ENCODE data around the gene HECTD4.
A peak's percentile ranks its signal among the peaks of the same experiment; 100 is the strongest.
"Not testable (repeated sequence)": the region's sequence is repeated elsewhere in the genome, so short reads cannot be mapped to it uniquely, and the experiment has no call there.

HECTD4 gene

DNA sequence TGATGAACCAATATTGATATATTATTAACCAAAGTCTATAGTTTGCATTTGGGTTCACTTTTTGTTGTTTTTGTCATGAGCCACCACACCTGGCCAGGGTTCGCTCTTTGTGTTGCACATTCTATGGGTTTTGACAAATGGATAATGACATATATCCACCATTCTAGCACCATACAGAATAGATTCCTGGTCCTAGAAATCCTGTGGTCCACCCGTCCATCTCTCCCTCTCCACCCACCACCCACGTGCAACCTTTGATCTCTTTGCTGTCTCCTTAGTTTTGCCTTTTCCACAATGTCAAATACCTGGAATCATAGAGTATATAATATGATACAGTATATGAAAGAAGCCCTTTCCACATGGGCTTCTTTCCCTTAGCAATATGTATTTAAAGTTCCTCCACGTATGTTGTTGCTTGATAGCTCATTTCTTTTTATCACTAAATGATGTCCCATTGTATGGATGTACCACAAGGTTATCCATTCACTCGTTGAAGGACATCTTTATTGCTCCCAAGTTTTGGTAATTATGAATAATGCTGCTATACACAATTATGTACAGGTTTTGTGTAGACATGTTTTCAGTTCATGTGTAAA is 19.8 kb upstream of the HECTD4 start:
- no peak for DNase-seq

DNA sequence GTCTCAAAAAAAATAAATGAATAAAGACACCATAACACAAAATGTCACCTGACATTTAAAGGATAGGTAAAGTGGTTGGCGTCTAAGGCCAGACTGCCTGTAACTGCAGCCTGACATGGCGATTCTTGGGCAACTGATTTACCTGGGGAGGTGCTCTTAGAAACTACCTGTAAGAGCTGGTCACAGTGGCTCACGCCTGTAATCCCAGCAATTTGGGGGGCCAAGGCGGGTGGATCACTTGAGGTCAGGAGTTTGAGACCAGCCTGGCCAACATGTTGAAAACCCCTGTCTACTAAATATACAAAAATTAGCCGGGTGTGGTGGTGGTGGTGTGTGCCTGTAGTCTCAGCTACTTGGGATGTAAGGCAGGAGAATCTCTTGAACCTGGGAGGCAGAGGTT is 18.8 kb upstream of the HECTD4 start:
- no peak for DNase-seq

DNA sequence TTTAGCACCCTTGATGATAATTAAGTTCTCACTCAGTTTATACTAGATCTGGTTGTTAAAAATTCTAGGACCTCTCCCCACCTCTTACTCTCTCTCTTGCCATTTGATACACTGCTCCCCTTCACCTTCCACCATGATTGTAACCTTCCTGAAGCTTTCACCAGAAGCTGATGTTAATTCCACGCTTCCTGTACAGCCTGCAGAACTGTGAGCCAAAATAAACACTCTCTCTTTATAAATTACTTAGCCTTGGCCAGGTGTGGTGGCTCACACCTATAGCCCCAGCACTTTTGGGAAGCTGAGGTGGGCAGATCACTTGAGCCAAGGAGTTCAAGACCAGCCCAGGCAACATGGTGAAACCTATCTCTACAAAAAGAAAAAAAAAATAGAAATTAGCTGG is 11.1 kb upstream of the HECTD4 start:
- no peak for DNase-seq

DNA sequence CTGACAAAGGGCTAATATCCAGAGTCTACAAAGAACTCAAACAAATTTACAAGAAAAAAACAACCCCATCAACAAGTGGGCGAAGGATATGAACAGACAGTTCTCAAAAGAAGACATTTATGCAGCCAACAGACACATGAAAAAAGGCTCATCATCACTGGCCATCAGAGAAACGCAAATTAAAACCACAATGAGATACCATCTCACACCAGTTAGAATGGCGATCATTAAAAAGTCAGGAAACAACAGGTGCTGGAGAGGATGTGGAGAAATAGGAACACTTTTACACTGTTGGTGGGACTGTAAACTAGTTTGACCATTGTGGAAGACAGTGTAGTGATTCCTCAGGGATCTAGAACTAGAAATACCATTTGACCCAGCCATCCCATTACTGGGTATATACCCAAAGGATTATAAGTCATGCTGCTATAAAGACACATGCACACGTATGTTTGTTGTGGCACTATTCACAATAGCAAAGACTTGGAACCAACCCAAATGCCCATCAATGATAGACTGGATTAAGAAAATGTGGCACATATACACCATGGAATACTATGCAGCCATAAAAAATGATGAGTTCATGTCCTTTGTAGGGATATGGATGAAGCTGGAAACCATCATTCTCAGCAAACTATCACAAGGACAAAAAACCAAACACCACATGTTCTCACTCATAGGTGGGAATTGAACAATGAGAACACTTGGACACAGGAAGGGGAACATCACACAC is 7.9 kb upstream of the HECTD4 start:
- DNase-seq, result not testable (repeated sequence)

DNA sequence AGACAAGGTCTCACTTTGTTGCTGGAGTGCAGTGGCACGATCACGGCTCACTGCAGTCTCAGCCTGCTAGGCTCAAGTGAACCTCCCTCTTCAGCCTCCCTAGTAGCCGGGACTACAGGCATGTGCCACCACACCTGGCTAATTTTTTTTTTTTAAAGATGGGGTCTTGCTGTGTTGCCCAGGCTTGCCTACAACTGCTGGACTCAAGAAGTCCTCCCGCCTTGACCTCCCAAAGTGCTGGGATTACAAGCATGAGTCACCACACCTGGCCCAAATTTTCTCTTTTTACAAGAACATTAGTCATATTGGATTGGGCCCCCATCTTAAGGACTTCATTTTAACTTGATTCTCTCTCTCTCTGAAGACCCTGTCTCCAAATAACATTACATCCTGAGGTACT is 7.0 kb upstream of the HECTD4 start:
- no peak for DNase-seq

DNA sequence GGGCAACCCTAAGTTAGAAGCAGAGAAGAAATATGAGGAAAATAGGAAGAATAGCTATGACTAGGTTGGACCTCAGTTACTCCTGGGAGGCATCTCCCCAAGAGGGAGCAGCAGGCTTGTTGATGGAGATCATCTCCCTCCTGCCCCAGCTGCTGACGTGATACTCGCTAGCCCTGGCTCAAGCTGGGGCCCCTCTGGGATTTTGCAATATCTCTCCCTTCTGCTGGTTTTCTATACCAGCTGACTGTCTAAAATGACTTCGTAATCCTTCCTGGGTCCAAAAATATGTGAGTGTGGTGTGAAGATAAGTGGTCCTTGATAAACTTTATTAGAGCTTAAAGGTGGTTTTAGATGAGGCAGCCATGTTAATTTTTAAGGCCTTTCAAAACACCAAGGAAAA is 4.5 kb upstream of the HECTD4 start:
- no peak for DNase-seq

DNA sequence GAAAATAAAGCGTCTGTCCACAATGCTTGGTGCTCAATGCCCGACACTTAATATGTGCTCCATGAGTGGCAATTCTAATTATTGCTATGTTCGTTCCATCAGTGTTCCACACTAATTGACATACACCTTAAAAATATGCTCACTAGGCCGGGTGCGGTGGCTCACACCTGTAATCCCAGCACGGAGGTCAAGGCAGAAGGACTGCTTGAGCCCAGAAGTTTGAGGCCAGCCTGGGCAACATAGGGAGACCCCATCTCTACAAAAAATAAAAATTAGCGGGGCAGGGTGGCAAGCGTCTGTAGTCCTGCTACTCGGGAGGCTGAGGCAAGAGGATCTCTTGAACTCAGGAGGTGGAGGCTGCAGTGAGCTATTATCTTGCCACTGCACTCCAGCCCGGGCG is 635 bp upstream of the HECTD4 start:
- no peak for DNase-seq

DNA sequence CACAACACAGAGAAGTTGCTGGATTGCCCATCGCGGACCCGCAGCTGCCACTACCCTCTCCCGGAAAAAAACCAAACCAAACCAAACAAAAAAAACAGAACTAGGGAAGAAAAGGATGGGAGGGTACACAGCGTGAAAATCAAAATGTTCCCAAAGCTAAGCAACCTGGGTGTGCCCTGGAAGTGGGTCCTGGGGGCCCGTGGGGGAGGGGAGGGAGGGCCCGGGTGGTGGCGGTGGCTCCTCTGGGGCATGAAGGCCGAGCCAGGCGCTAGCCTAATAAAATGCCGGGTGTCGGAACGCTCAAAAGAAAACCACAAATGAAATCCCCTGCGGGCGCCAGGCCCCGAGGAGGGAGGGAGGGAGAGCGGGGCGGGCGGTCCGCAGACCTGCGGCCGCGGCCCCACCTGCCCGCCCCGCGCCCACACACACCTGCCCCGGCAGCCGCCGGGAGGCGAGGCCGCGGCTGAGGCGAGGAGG is 787 bp downstream of the HECTD4 start:
- peak; percentile 31 for DNase-seq

DNA sequence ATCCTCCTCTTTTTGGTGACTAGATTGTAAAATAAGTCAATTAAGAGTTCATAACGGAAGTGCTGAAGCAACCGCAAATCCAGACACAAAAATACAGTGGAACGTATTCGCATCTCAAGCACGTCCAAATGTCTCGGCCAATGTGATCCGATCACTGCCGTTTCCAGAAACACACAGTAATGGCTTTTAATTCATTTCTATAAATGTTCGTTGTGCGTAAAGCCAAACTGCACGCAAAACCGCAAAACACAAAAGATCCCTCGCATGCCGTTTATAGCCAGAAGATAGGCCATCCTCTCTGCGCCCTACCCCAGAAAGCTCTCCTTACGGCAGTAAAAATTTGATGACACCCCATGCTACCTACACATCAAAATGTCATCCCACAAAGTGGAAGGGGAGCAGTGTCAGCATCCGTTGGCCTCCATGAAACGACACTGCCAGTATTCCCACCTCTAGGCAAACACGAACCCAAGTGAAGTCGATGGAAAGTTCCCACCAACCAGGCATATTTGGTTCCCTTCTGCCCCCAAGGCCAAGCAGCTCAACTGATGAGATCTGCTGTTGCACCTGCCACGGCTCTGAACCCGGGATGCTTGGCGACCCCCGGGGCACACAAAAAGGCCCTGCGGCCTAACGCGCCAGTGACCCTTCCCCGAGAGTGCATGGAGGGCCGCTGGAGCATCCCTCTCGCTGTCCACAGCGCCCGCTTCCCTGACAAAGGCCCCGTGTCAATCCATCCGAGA is 1.4 kb downstream of the HECTD4 start:
- DNase-seq, result peak; percentile 16

DNA sequence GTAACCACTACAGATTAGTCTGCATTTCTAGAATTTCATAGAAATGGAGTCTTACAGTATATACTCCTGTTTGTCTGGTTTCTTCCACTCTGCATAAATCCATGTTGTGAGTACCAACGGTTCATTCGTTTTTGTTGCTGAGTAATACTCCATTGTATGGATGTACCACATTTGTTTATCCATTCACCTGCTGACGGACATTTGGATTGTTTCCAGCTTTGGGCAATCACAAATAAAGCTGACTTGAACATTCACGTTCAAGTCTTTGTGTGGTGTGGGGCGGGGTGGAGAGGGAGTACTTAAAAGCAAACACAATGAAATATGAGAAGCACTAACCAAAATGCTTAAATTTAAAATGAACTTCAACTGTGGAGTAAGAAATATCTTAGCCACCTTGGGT is 7.1 kb downstream of the HECTD4 start:
- peak; percentile 4 for DNase-seq

DNA sequence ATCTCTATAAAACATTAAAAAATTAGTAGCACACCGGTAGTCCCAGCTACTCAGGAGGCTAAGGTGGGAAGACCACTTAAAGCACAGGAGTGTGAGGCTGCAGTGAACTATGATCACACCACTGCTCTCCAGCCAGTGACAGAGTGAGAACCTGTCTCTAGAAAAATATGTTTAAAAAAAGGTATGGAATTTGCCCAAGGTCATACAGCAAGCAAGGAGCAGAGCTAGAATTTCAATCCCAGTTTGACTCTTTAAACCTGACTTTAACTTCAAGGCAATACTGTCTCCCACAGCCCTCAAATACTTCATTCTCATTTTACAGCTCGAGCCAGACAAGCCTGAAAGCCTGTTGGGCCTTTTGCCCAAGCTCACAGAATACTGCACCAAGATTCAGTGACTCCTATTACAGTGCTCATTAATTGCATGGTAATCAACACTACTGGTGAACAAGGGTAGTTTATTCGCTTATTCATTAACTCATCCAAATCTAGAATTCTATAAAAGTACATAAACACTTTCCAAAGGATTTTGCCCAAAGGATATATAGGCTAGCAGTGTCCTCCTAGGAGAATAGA is 8.0 kb downstream of the HECTD4 start:
- DNase-seq, result no peak

DNA sequence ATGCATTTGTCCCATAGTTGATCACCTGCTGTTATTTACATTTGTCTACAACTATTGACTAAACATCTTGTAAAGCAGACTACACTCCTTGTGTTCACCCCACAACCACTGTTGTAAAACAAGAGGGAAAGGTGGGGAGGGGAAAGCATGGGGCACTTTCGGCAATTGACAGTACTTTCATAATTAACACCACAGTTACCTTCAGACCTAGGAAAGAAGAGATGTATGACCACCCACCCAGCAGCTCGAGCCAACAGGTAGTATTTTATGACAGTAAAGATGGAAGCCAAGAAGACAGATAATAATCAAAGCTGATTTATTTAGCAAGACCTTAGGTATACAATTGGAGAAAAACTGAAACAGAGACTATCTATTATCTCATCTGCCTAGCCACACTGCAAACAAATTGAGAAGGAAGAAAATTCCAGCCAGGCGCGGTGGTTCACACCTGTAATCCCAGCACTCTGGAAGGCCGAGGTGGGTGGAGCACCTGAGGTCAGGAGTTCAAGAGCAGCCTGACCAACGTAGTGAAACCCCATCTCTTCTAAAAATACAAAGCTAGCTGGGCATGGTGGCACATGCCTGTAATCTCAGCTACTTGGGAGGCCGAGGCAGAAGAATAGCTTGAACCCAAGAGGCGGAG is 11.2 kb downstream of the HECTD4 start:
- no peak for DNase-seq

DNA sequence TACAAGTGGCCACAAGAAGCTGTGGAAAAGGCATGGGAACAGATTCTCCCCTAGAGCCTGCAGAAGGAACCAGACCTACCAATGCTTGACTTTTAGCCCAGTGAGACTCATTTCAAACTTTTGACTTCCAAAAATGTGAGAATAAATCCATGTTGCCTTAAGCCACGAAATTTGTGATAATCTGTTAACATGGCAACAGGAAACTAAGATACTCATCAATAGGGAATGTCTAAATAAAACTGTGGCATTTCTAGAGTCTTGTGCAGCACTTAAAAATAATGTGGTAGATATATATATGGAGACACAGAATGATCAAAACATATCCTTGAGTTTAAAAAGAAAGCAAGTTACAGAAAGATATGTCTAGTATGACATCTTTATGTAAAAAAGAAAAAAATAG is 12.0 kb downstream of the HECTD4 start:
- DNase-seq, result no peak

DNA sequence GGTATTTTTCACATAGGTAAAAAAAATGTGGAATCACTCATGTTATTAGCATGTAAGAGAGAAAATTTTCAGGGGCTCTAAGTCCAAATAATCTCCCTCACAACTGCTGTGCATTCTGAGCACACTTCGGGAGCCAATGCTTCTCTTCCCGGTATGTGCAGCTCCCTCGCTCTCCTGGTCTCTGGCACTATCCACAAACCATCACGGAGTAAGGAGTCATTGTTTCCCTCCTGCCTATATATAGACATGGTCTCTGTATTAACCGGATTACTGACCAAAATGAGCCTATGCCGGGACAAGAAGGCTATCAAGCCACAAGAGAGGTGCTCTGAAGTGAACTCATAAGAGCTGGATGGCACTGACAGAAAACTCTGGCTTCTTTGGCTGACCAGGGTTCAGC is 13.4 kb downstream of the HECTD4 start:
- no peak for DNase-seq

DNA sequence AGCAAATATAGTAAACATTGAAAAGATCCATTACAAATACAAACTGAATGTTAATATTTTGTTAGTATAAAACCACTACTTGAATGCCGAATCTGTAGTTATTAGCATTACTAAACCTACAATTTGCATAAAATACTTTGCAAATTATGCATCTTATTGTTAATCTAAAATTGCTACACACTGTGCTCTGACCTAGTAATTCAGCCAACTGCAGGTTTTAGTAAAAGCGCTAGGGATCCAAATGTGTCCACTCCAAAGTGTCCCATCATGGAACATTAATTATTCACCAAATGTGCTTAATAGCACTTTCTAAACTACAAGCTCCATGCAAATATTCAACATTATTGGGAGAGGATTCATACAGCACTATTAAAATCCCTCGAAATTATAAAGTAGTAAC is 14.3 kb downstream of the HECTD4 start:
- no peak for DNase-seq

DNA sequence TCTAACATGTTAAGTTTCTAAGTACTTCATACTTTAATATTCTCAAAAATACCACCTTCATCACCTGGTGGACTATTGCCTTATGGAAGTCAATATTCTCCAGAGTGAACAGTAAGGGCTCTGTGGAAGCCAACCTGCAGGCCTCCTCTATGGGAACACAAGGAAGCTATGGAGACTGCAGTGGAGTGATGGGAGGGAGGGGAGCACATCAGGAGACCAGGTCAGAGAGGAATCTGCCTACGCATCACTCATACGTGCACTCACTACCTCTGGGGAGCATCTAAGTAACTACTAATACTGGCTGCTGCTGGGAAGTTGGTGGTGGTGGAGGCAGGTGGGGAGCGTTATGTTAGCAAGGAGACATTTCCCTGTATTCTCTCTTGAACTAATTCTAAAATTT is 19.9 kb downstream of the HECTD4 start:
- DNase-seq, result no peak

DNA sequence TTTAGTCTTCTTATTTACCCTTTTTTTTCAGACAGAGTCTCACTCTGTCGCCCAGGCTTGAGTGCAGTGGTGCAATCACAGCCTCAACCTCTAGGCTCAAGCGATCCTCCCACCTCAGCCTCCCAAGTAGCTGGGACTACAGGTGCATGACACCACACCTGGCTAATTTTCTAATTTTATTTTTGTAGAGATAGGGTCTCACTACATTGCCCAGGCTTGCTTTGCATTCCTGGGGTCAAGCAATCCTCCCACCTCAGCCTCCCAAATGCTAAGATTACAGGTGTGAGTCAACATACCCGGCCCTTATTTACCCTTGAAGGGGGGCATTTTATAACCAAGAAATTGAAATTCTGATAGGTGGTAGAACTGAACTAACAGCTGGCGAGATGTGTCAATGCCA is 21.0 kb downstream of the HECTD4 start:
- no peak for DNase-seq

DNA sequence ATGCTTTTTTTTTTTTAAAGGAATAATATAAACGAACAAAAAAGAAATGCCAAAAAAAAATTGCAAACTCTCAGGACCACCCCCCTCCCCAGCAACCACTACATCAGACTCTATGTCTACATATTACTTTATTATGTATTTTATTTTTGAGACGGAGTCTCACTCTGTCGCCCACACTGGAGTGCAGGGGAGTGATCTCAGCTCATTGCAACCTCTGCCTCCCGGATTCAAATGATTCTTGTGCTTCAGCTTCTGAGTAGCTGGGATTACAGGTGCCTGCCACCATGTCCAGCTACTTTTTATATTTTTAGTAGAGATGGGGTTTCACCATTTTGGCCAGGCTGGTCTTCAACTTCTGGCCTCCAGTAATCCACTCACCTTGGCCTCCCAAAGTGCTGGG is 22.9 kb downstream of the HECTD4 start:
- DNase-seq, result no peak

DNA sequence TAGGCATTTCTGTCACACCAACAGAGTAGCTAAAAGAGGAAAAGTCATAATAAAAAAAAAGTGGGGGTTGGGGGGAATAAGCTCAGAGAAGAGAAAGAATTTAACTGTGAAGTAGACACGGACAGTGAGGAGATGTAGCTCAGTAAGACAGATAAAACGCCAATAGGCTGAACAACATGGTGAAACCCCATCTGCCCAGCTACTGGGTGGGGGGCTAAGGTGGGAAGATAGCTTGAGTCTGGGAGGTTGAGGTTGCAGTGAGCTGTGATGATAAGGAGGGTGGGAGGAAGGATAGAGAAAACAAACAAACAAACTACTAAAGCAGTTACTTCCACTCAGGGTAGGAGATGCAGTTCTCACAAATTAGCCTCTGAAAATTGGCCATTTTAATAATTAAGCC is 25.0 kb downstream of the HECTD4 start:
- DNase-seq, result no peak

DNA sequence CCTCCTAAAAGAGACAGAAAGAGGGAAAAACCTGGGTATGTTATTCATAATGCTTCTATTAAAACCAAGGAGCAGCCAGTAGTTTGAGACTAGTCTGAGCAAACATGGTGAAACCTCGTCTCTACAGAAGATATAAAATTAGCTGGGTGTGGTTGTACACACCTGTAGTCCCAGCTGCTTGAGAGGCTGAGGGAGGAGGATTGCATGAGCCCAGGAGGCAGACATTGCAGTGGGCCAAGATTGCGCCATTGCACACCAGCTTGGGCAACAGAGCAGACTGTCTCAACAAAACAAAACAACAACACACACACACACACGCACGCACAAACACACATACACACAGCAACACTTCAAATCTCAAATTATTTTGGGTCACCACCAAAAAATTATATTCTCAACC is 27.8 kb downstream of the HECTD4 start:
- DNase-seq, result no peak

DNA sequence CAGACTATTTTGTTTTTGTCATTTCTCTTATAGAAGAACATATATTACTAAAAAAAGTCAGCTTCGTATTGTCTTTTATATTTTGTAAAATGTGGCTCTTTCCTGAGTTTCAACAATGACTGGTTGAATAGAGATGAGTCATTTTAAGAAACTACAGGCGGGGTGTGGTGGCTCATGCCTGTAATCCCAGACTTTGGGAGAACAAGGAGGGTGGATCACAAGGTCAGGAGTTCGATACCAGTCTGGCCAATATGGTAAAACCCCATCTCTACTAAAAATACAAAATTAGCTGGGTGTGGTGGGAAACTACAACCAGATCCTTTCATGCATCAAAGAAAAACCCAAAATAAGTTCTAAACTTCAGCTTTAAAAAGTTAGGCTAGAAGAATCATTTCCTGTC is 28.8 kb downstream of the HECTD4 start:
- no peak for DNase-seq

DNA sequence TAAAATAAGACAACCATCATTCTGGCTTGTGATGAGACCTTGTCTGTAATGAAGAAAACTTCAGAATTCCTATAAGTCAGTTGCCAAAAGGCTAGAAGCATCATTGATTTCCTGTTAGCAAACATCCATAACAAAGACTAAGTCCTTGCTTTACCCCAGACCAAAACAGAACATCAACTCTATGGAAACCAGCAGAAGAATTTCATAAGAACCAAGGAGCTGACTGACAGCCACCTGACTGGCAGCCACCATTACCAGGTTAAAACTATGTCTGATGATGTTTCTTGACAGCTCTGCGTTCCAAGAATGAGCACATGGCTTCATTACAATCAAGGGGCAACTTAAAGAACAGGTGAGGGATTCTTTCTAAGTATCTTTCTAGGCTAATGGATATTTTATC is 29.3 kb downstream of the HECTD4 start:
- DNase-seq, result no peak

All from NCI-H1105 (cell line).